HUES64 (cell line): ENCODE results near the gene IGF1R.

ENCODE experiments used
- H3K27ac ChIP-seq: 2 replicates; pipeline ENCODE4 v1.7.0; 2013; ENCODE audit warnings: low read depth, low read length, inconsistent platforms
- H3K27me3 ChIP-seq: 2 replicates; pipeline ENCODE4 v1.6.1; 2013; ENCODE audit warnings: mild to moderate bottlenecking, low read length; ENCODE audit not compliant: insufficient read depth
- H3K36me3 ChIP-seq: 2 replicates; pipeline ENCODE4 v1.6.1; 2013; ENCODE audit warnings: mild to moderate bottlenecking, low read length; ENCODE audit not compliant: insufficient read depth
- H3K4me1 ChIP-seq: 2 replicates; pipeline ENCODE4 v1.6.1; 2013; ENCODE audit warnings: mild to moderate bottlenecking, low read length, moderate library complexity; ENCODE audit not compliant: insufficient read depth
- H3K4me3 ChIP-seq: 2 replicates; pipeline ENCODE4 v1.5.1; 2013; ENCODE audit warnings: mild to moderate bottlenecking, low read length, moderate library complexity
- H3K9ac ChIP-seq: 2 replicates; pipeline ENCODE4 v1.6.1; 2013; ENCODE audit warnings: mild to moderate bottlenecking, low read depth, low read length
- H3K9me3 ChIP-seq: 2 replicates; pipeline ENCODE4 v1.6.1; 2013; ENCODE audit warnings: low read depth, low read length; ENCODE audit not compliant: insufficient read depth
- WGBS: fragments of 150-250, 120-280 bp; methylation state at CpG from one replicate; pipeline ENCODE4 v1.1.7; 2013; ENCODE audit warnings: missing lambda C conversion rate; 5-methylcytosine and 5-hydroxymethylcytosine counted together

Gene IGF1R

GRCh38 chr15:98948456-98948855 lies 300.1 kb downstream of the IGF1R start:
- H3K9ac ChIP-seq: no peak overlapping the region
- no peaks in the 10 kb centered on the region for H3K4me1 ChIP-seq
- H3K27me3 ChIP-seq: no peaks in the 10 kb centered on the region
- no peak overlapping the region for H3K27ac ChIP-seq
- no peak overlapping the region for H3K4me3 ChIP-seq
- peaks cover 93% of the 10 kb centered on the region for H3K36me3 ChIP-seq
- no peaks in the 10 kb centered on the region for H3K9me3 ChIP-seq
- 92% methylated on average over 13 of the region's 13 CpGs for WGBS

DNA sequence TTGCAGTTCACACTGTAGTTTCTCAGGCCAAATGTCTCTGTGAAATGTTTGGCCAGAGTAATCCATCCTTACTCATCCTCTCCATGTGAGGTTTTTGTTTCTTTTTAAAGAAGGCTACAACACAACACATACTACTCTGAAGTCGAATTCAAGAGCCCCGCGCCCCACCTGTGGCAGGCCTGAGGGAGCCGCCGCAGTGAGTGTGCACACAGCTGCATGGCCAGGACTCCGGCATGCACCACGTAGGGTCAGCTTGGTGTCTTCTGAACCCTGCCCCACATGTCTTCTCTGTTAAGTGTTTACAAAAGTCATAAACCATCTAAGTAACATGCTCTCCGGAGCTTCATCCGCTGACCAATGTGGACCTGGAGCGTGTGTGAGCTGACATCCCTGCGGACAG lies 300.6 kb downstream of the IGF1R start:
- Histone ChIP-seq H3K9ac (no peak overlapping the region), H3K27ac (no peak overlapping the region), H3K36me3 (peaks cover 93% of the 10 kb centered on the region), H3K9me3 (no peaks in the 10 kb centered on the region), H3K4me3 (no peak overlapping the region), H3K27me3 (no peaks in the 10 kb centered on the region), H3K4me1 (no peaks in the 10 kb centered on the region)
- WGBS: 91% methylated on average over 11 of the region's 11 CpGs

- no peak overlapping the region for H3K9ac ChIP-seq
- WGBS: 85% methylated on average over 6 of the region's 6 CpGs
- H3K4me1 ChIP-seq: no peaks in the 10 kb centered on the region
- peaks cover 93% of the 10 kb centered on the region for H3K36me3 ChIP-seq
- no peak overlapping the region for H3K27ac ChIP-seq
- H3K4me3 ChIP-seq: no peak overlapping the region
- no peaks in the 10 kb centered on the region for H3K27me3 ChIP-seq
- no peaks in the 10 kb centered on the region for H3K9me3 ChIP-seq
Observed at GRCh38 chr15:98949624-98950023, 301.3 kb downstream of the IGF1R start.

DNA sequence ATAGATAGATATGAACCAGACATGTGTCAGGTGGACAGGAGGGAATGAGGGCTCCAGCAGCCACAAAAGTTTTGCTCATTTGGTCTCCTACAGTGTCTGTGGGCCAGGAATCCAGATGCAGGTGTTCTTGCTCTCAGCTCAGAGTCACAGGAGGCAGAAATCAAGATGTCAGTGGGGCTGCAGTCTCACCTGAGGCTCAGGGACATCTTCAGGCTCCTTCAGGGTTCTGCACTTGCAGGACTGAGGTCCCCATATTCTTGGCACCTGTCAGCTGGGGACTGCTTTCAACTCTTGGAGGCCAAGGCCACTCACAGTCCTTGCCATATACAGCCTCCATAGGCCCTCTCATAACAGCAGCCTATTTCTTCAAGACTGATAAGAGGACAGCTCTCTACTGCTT lies 301.9 kb downstream of the IGF1R start:
- no peaks in the 10 kb centered on the region for H3K9me3 ChIP-seq
- H3K4me3 ChIP-seq: no peak overlapping the region
- H3K9ac ChIP-seq: no peak overlapping the region
- H3K27me3 ChIP-seq: no peaks in the 10 kb centered on the region
- H3K27ac ChIP-seq: no peak overlapping the region
- no peaks in the 10 kb centered on the region for H3K4me1 ChIP-seq
- peaks cover 93% of the 10 kb centered on the region for H3K36me3 ChIP-seq

- Histone ChIP-seq H3K9ac (no peak overlapping the region), H3K4me3 (no peak overlapping the region), H3K27me3 (no peaks in the 10 kb centered on the region), H3K9me3 (no peaks in the 10 kb centered on the region), H3K27ac (no peak overlapping the region), H3K36me3 (peaks cover 91% of the 10 kb centered on the region), H3K4me1 (no peaks in the 10 kb centered on the region)
- WGBS: 95% methylated on average over 7 of the region's 7 CpGs
Observed at GRCh38 chr15:98951004-98951403, 302.7 kb downstream of the IGF1R start.

GRCh38 chr15:98951493-98952320 lies 303.4 kb downstream of the IGF1R start:
- WGBS: 95% methylated on average over 19 of the region's 19 CpGs
- Histone ChIP-seq H3K4me1 (no peaks in the 10 kb centered on the region), H3K9me3 (no peaks in the 10 kb centered on the region), H3K27me3 (no peaks in the 10 kb centered on the region), H3K27ac (no peak overlapping the region), H3K36me3 (peaks cover 96% of the 10 kb centered on the region), H3K4me3 (no peak overlapping the region), H3K9ac (no peak overlapping the region)

- H3K9me3 ChIP-seq: no peaks in the 10 kb centered on the region
- no peaks in the 10 kb centered on the region for H3K27me3 ChIP-seq
- H3K4me3 ChIP-seq: no peak overlapping the region
- WGBS: 95% methylated on average over 6 of the region's 6 CpGs
- H3K9ac ChIP-seq: no peak overlapping the region
- H3K27ac ChIP-seq: no peak overlapping the region
- peaks cover 96% of the 10 kb centered on the region for H3K36me3 ChIP-seq
- no peaks in the 10 kb centered on the region for H3K4me1 ChIP-seq
Observed at GRCh38 chr15:98952381-98952803, 304.1 kb downstream of the IGF1R start.

GRCh38 chr15:98953000-98953787 lies 304.9 kb downstream of the IGF1R start:
- Histone ChIP-seq H3K4me3 (no peak overlapping the region), H3K9me3 (no peaks in the 10 kb centered on the region), H3K27me3 (no peaks in the 10 kb centered on the region), H3K9ac (no peak overlapping the region), H3K27ac (no peak overlapping the region), H3K36me3 (peaks cover 96% of the 10 kb centered on the region), H3K4me1 (no peaks in the 10 kb centered on the region)
- 93% methylated on average over 19 of the region's 19 CpGs for WGBS

GRCh38 chr15:98953968-98954367 lies 305.6 kb downstream of the IGF1R start:
- H3K9me3 ChIP-seq: no peaks in the 10 kb centered on the region
- H3K4me3 ChIP-seq: no peak overlapping the region
- WGBS: 95% methylated on average over 16 of the region's 16 CpGs
- H3K27ac ChIP-seq: no peak overlapping the region
- no peak overlapping the region for H3K9ac ChIP-seq
- peaks cover 96% of the 10 kb centered on the region for H3K36me3 ChIP-seq
- H3K27me3 ChIP-seq: no peaks in the 10 kb centered on the region
- no peaks in the 10 kb centered on the region for H3K4me1 ChIP-seq

DNA sequence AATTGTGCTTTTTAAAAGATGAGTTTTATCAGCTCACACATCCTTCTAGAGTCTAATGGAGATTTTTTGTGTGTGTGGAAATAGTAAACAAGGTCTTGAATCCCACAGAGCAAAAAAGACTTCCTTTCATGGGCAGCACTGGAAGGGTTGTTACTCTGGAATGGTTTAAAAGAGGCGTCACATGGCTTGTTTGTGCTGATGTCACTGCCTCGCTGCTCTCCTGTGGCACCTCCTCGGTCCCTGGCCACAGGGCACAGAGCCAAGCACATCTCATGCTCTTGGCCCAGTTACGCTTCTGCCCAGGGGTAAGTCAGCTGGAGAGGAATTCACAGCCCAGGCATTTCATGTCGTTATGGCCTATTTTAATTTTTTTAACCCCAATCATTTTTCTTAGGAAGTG lies 306.1 kb downstream of the IGF1R start:
- no peaks in the 10 kb centered on the region for H3K4me1 ChIP-seq
- no peak overlapping the region for H3K4me3 ChIP-seq
- H3K36me3 ChIP-seq: peaks cover 96% of the 10 kb centered on the region
- 96% methylated on average over 4 of the region's 5 CpGs for WGBS
- H3K27me3 ChIP-seq: no peaks in the 10 kb centered on the region
- H3K9ac ChIP-seq: no peak overlapping the region
- no peak overlapping the region for H3K27ac ChIP-seq
- no peaks in the 10 kb centered on the region for H3K9me3 ChIP-seq

DNA sequence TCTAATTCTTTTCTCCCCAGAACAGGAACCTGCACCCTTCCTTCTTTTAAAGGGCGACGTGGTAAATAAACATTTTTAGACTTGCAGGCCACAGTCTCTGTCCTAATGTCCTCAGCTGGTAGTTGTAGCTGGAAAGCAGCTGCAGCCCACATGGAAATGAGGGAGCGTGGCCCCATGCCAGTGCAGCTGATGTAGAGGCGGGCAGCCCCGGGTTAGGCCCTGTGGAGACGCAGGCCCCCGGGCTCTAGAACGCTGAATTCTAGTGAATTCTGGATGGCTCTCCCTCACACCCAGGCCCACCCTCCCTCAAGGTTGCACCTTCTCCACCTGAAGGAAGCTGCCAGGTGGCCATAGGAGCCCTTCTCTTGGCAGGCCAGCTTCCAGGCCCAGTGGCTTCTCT lies 307.0 kb downstream of the IGF1R start:
- Histone ChIP-seq H3K36me3 (peaks cover 96% of the 10 kb centered on the region), H3K9ac (no peak overlapping the region), H3K27ac (no peak overlapping the region), H3K4me3 (no peak overlapping the region), H3K27me3 (no peaks in the 10 kb centered on the region), H3K4me1 (no peaks in the 10 kb centered on the region), H3K9me3 (no peaks in the 10 kb centered on the region)
- 96% methylated on average over 8 of the region's 8 CpGs for WGBS
